GM18507 (cell line): Measurements from ENCODE around the gene MARCHF4.

ENCODE experiments used
- DNase-seq: peaks from one replicate; pipeline ENCODE4 v3.0.0; 2011; ENCODE audit warnings: low read depth; ENCODE audit not compliant: insufficient read length; ENCODE audit errors: extremely low spot score
- FAIRE-seq: peaks from 2 replicates; lab custom pipeline; 2011; peaks lifted over from hg19 to GRCh38; lab: Jason Lieb, UNC

MARCHF4 gene

GRCh38 chr2:216371721-216372702 lies at the start of gene MARCHF4:
TSS of gene MARCHF4 (minus strand) at chr2:216372483. CDS start at chr2:216370260, 2,223 bp downstream.
- DNase-seq (no peak), FAIRE-seq (no peak)

- DNase-seq: no peak
- no peak for FAIRE-seq
These were observed 48.3 kb upstream of the MARCHF4 start for GRCh38 chr2:216420367-216421101.

GRCh38 chr2:216418981-216419380 lies 46.7 kb upstream of the MARCHF4 start:
- FAIRE-seq: no peak

GRCh38 chr2:216416571-216417307 lies 44.5 kb upstream of the MARCHF4 start:
- FAIRE-seq: no peak
- DNase-seq: no peak

More at GRCh38 chr2:216418981-216419380, 46.7 kb upstream of the MARCHF4 start:
- no peak for DNase-seq

GRCh38 chr2:216415541-216415940 lies 43.3 kb upstream of the MARCHF4 start:
- no peak for FAIRE-seq
- DNase-seq: no peak

- DNase-seq: no peak
- FAIRE-seq: no peak
These were observed 42.6 kb upstream of the MARCHF4 start for GRCh38 chr2:216414772-216415319.

GRCh38 chr2:216413882-216414281 lies 41.6 kb upstream of the MARCHF4 start:
- DNase-seq: no peak
- no peak for FAIRE-seq

GRCh38 chr2:216412022-216412999 lies 40.0 kb upstream of the MARCHF4 start, which contains the start of gene SMARCAL1:
TSS of gene SMARCAL1 (plus strand) at chr2:216412484. CDS start at chr2:216414705, 2,221 bp downstream.
- peak; percentile 99 for FAIRE-seq
- DNase-seq: peak; percentile 82

- DNase-seq (no peak), FAIRE-seq (peak; percentile 82)
These were observed 38.3 kb upstream of the MARCHF4 start for GRCh38 chr2:216410550-216410949.

GRCh38 chr2:216408426-216409290 lies 36.4 kb upstream of the MARCHF4 start:
- FAIRE-seq (no peak), DNase-seq (no peak)

GRCh38 chr2:216406826-216407225 lies 34.5 kb upstream of the MARCHF4 start:
- no peak for DNase-seq
- no peak for FAIRE-seq

GRCh38 chr2:216405588-216405987 lies 33.3 kb upstream of the MARCHF4 start:
- FAIRE-seq (no peak), DNase-seq (no peak)

GRCh38 chr2:216404010-216404618 lies 31.8 kb upstream of the MARCHF4 start:
- DNase-seq (peak; percentile 9), FAIRE-seq (peak; percentile 76)

- no peak for FAIRE-seq
- DNase-seq: no peak
These were observed 30.5 kb upstream of the MARCHF4 start for GRCh38 chr2:216402751-216403150.

- DNase-seq: no peak
- FAIRE-seq: no peak
These were observed 27.3 kb upstream of the MARCHF4 start for GRCh38 chr2:216399621-216400020.

- DNase-seq: no peak
- no peak for FAIRE-seq
These were observed 22.6 kb upstream of the MARCHF4 start for GRCh38 chr2:216394881-216395280.
